Fibroblast of lung (primary cell): ENCODE data around the gene POLR2L. TPM values are rescaled to one million over a fixed set of nuclear protein-coding genes. Genes with fewer than 3 reads are reported as not detected.

Experiments used
- DNase-seq, 2 donors: peaks; one replicate each; pipeline versions ENCODE4 v3.0.0 to v3.0.0-alpha.2; 2010; ENCODE audit warnings: low read depth in 2 of 2
- H2AFZ ChIP-seq: 2 replicates; pipeline ENCODE4 v1.5.1; 2012; ENCODE audit warnings: low read length, control low read depth, inconsistent platforms
- H3K27ac ChIP-seq: 2 replicates; pipeline ENCODE4 v1.5.1; 2011; ENCODE audit warnings: low read length, control low read depth; ENCODE audit not compliant: insufficient read depth
- H3K27me3 ChIP-seq: 2 replicates; pipeline ENCODE4 v1.5.1; 2011; ENCODE audit warnings: mild to moderate bottlenecking, low read length; ENCODE audit not compliant: control insufficient read depth, insufficient read depth
- H3K36me3 ChIP-seq: 2 replicates; pipeline ENCODE4 v1.5.1; 2011; ENCODE audit warnings: low read length; ENCODE audit not compliant: control insufficient read depth, insufficient read depth
- H3K4me1 ChIP-seq: 2 replicates; pipeline ENCODE4 v1.5.1; 2011; ENCODE audit warnings: low read length; ENCODE audit not compliant: control insufficient read depth, insufficient read depth; ENCODE audit errors: extremely low read depth
- H3K4me2 ChIP-seq: 2 replicates; pipeline ENCODE4 v1.5.1; 2011; ENCODE audit warnings: low read length, control low read depth; ENCODE audit not compliant: insufficient read depth; ENCODE audit errors: extremely low read depth
- H3K4me3 ChIP-seq, 4 experiments: fragments of 200-600 bp in 1 of 4; sonication (generic) in 1 of 4; replicated peaks in 1 of 4; 2 replicates each; pipeline ENCODE4 v1.5.1; 2011 to 2016; ENCODE audit warnings: low read length in 4 of 4, low read depth in 3 of 4, mild to moderate bottlenecking in 3 of 4, control low read depth in 2 of 4, inconsistent platforms in 1 of 4, mixed read lengths in 1 of 4; ENCODE audit not compliant: insufficient read depth in 1 of 4; ENCODE audit errors: control extremely low read depth in 1 of 4
- H3K79me2 ChIP-seq: 2 replicates; pipeline ENCODE4 v1.5.1; 2012; ENCODE audit warnings: mild to moderate bottlenecking, low read length, inconsistent platforms; ENCODE audit not compliant: control insufficient read depth, insufficient read depth
- H3K9ac ChIP-seq: 2 replicates; pipeline ENCODE4 v1.5.1; 2011; ENCODE audit warnings: mild to moderate bottlenecking, low read length, control low read depth; ENCODE audit not compliant: insufficient read depth
- H3K9me3 ChIP-seq: 2 replicates; pipeline ENCODE4 v1.5.1; 2012; ENCODE audit warnings: low read depth, low read length; ENCODE audit not compliant: control insufficient read depth, insufficient read depth
- H4K20me1 ChIP-seq: 2 replicates; pipeline ENCODE4 v1.5.1; 2011; ENCODE audit warnings: low read length; ENCODE audit not compliant: control insufficient read depth, insufficient read depth; ENCODE audit errors: extremely low read depth
- CTCF ChIP-seq, 2 donors: IDR thresholded peaks in 1 of 2; conservative IDR thresholded peaks in 1 of 2; 1 replicate in 1 of 2; 2 replicates in 1 of 2; pipeline ENCODE4 v1.5.1; 2011 to 2012; ENCODE audit warnings: low read length in 2 of 2, control low read depth in 1 of 2, inconsistent platforms in 1 of 2, low read depth in 1 of 2, mild to moderate bottlenecking in 1 of 2
- EZH2 ChIP-seq: IDR thresholded peaks from 2 replicates; pipeline ENCODE4 v1.5.1; 2012; ENCODE audit warnings: low read length, control low read depth, mild to moderate bottlenecking; ENCODE audit errors: missing control alignments
- polyA plus RNA-seq, 2 donors: library from polyadenylated mRNA; depleted of rRNA in 1 of 2; stranded (reverse) in 1 of 2; unstranded in 1 of 2; fragments of >200 nt; gene quantifications; 2 replicates each; pipeline ENCODE4 v1.2.1, GENCODE V29; 2011 to 2012; ENCODE audit warnings: missing spikeins in 1 of 2
- total RNA-seq: library from RNA; depleted of rRNA; stranded (reverse); fragments of >200 nt; gene quantifications from 2 replicates; pipeline ENCODE4 v1.2.1, GENCODE V29; 2014

POLR2L gene
- total and polyA plus RNA-seq, 2 donors (not counting 1 experiment from before 2014, with no cell fraction given): 181 to 196 TPM

- no peak overlapping the region for H2AFZ ChIP-seq
- no peak overlapping the region for H3K27ac ChIP-seq
- H3K4me2 ChIP-seq: no peak overlapping the region
- no peaks in the 10 kb centered on the region for H4K20me1 ChIP-seq
- H3K27me3 ChIP-seq: no peaks in the 10 kb centered on the region
- TF ChIP-seq EZH2: no peak
- no peak for TF ChIP-seq CTCF (conservative IDR thresholded peaks at IDR 0.05 in 1 of 2, IDR thresholded peaks at IDR 0.05 in 1 of 2; ENCODE audit: low read depth in 1 of 2, low read length in 2 of 2)
- peaks cover 26% of the 10 kb centered on the region for H3K79me2 ChIP-seq
- no peak for DNase-seq
- H3K9ac ChIP-seq: no peak overlapping the region
- no peak overlapping the region for H3K4me3 ChIP-seq
- H3K4me1 ChIP-seq: peaks cover 18% of the 10 kb centered on the region
- no peaks in the 10 kb centered on the region for H3K9me3 ChIP-seq
- H3K36me3 ChIP-seq: peaks cover 24% of the 10 kb centered on the region
Observed at GRCh38 chr11:815675-816432, 26.5 kb downstream of the POLR2L start.

GRCh38 chr11:813456-814096 is 28.8 kb downstream of the POLR2L start:
- Histone ChIP-seq H3K36me3 (peaks cover 24% of the 10 kb centered on the region), H3K4me3 (no peak overlapping the region), H3K27ac (no peak overlapping the region), H3K79me2 (peaks cover 32% of the 10 kb centered on the region), H3K27me3 (no peaks in the 10 kb centered on the region), H4K20me1 (no peaks in the 10 kb centered on the region), H3K4me1 (peaks cover 12% of the 10 kb centered on the region), H3K4me2 (no peak overlapping the region), H3K9ac (no peak overlapping the region), H3K9me3 (no peaks in the 10 kb centered on the region), H2AFZ (no peak overlapping the region)
- no peak for DNase-seq
- TF ChIP-seq CTCF (conservative IDR thresholded peaks at IDR 0.05 in 1 of 2, IDR thresholded peaks at IDR 0.05 in 1 of 2; ENCODE audit: low read depth in 1 of 2, low read length in 2 of 2) (no peak), EZH2 (no peak)

- Histone ChIP-seq H3K4me2 (no peak overlapping the region), H3K27ac (no peak overlapping the region), H2AFZ (no peak overlapping the region), H3K36me3 (peaks cover 24% of the 10 kb centered on the region), H3K4me1 (peaks cover 11% of the 10 kb centered on the region), H3K4me3 (no peak overlapping the region), H3K9ac (no peak overlapping the region), H4K20me1 (no peaks in the 10 kb centered on the region), H3K27me3 (no peaks in the 10 kb centered on the region), H3K79me2 (peaks cover 36% of the 10 kb centered on the region), H3K9me3 (no peaks in the 10 kb centered on the region)
- TF ChIP-seq CTCF (conservative IDR thresholded peaks at IDR 0.05 in 1 of 2, IDR thresholded peaks at IDR 0.05 in 1 of 2; ENCODE audit: low read depth in 1 of 2, low read length in 2 of 2) (no peak), EZH2 (no peak)
- no peak for DNase-seq
Observed at GRCh38 chr11:813072-813455, 29.3 kb downstream of the POLR2L start.
